Measurements from ENCODE around the gene DNAJB6.

Gene DNAJB6

GRCh38 chr7:157372300-157373232 is 35.8 kb downstream of the DNAJB6 start:
- H3K27ac ChIP-seq (ENCODE audit: low read depth, low read length): no peak overlapping the region

DNA sequence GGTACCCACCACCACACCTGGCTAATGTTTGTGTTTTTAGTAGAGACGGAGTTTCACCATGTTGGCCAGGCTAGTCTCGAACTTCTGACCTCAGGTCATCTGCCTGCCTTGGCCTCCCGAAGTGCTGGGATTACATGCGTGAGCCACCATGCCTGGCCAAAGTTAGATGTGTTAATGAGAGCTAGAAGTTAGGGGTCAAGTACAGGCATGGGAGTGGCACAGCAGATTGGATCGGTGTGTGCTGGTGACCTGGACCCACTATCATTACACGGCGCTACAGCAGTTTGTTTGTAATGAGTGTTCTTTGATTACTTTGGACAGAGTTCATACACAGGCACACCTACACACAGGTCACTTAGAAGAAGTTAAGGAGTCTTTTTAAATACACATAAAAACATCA is 36.7 kb downstream of the DNAJB6 start:
- no peak for TF ChIP-seq EZH2phosphoT487 (conservative IDR thresholded peaks at IDR 0.05; ENCODE audit: low read length)
- TF ChIP-seq, protein P1, sequence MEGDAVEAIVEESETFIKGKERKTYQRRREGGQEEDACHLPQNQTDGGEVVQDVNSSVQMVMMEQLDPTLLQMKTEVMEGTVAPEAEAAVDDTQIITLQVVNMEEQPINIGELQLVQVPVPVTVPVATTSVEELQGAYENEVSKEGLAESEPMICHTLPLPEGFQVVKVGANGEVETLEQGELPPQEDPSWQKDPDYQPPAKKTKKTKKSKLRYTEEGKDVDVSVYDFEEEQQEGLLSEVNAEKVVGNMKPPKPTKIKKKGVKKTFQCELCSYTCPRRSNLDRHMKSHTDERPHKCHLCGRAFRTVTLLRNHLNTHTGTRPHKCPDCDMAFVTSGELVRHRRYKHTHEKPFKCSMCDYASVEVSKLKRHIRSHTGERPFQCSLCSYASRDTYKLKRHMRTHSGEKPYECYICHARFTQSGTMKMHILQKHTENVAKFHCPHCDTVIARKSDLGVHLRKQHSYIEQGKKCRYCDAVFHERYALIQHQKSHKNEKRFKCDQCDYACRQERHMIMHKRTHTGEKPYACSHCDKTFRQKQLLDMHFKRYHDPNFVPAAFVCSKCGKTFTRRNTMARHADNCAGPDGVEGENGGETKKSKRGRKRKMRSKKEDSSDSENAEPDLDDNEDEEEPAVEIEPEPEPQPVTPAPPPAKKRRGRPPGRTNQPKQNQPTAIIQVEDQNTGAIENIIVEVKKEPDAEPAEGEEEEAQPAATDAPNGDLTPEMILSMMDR (IDR thresholded peaks at IDR 0.05; ENCODE audit: insufficient read depth, low read length, poor library complexity, severe bottlenecking): no peak
- peaks cover 17% of the 10 kb centered on the region; the same call in 1 of the 2 replicates for H3K36me3 ChIP-seq (ENCODE audit: low read length)

More at GRCh38 chr7:157372300-157373232, 35.8 kb downstream of the DNAJB6 start:
- H3K9ac ChIP-seq (ENCODE audit: low read length): no peak overlapping the region
- no peak overlapping the region for H2AFZ ChIP-seq (ENCODE audit: low read depth, low read length, severe bottlenecking)
- no peaks in the 10 kb centered on the region for H3K9me2 ChIP-seq (replicated peaks; ENCODE audit: insufficient read depth, low read length)
- TF ChIP-seq, protein P1 (IDR thresholded peaks at IDR 0.05; ENCODE audit: insufficient read depth, low read length, poor library complexity, severe bottlenecking): no peak
- no peak for TF ChIP-seq EZH2phosphoT487 (conservative IDR thresholded peaks at IDR 0.05; ENCODE audit: low read length)
- H4K20me1 ChIP-seq (ENCODE audit: low read depth, low read length): peaks cover under 1% of the 10 kb centered on the region; the same call in 1 of the 2 replicates
- no peaks in the 10 kb centered on the region for H3K9me3 ChIP-seq (ENCODE audit: insufficient read depth, low read length)
- no peak overlapping the region for H3K4me2 ChIP-seq (ENCODE audit: low read depth, low read length, poor library complexity, severe bottlenecking)
- H3K4me3 ChIP-seq (ENCODE audit: insufficient read depth, low read length, poor library complexity, severe bottlenecking): no peak overlapping the region
- peaks cover 66% of the 10 kb centered on the region for H3K79me2 ChIP-seq (ENCODE audit: insufficient read depth, low read length)
- H3K36me3 ChIP-seq (ENCODE audit: low read length): peaks cover 17% of the 10 kb centered on the region; the same call in 1 of the 2 replicates
- H3F3A ChIP-seq (ENCODE audit: insufficient read depth): no peaks in the 10 kb centered on the region
- no peaks in the 10 kb centered on the region for H3K27me3 ChIP-seq (ENCODE audit: low read length)

DNA sequence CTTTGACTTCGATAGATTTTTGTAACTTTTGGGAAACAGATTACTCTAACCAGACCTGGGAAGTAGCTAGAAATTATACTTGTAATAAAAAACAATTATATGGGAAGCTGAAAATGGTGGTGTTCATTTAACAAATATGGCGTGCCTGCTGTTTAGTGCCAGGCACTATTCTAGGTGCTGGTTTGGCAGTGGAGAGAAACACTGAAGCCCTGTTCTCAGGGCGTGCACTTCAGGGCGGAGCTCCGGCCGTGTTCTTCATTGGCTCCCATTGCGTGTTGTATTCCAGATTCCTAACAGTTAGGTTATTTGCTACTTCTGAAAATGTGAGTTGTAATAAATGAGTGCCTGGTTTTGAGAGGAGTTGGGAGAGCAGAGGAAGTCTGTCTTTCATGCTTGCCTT is 38.6 kb downstream of the DNAJB6 start:
- Histone ChIP-seq H3K79me2 (ENCODE audit: insufficient read depth, low read length) (peaks cover 88% of the 10 kb centered on the region), H3K4me3 (ENCODE audit: insufficient read depth, low read length, poor library complexity, severe bottlenecking) (no peak overlapping the region), H4K20me1 (ENCODE audit: low read depth, low read length) (peaks cover 12% of the 10 kb centered on the region; the same call in 1 of the 2 replicates), H3K36me3 (ENCODE audit: low read length) (0 out of 2 replicates have a peak, but pooled peaks cover 8% of the 10 kb centered on the region), H3K9me2 (replicated peaks; ENCODE audit: insufficient read depth, low read length) (no peaks in the 10 kb centered on the region), H2AFZ (ENCODE audit: low read depth, low read length, severe bottlenecking) (no peak overlapping the region), H3K9me3 (ENCODE audit: insufficient read depth, low read length) (no peaks in the 10 kb centered on the region), H3K27me3 (ENCODE audit: low read length) (no peaks in the 10 kb centered on the region), H3K9ac (ENCODE audit: low read length) (no peak overlapping the region), H3F3A (ENCODE audit: insufficient read depth) (no peaks in the 10 kb centered on the region), H3K27ac (ENCODE audit: low read depth, low read length) (no peak overlapping the region), H3K4me2 (ENCODE audit: low read depth, low read length, poor library complexity, severe bottlenecking) (no peak overlapping the region)
- no peak for TF ChIP-seq EZH2phosphoT487 (conservative IDR thresholded peaks at IDR 0.05; ENCODE audit: low read length)
- TF ChIP-seq, protein P1 (IDR thresholded peaks at IDR 0.05; ENCODE audit: insufficient read depth, low read length, poor library complexity, severe bottlenecking): no peak

More for the DNA sequence above, 36.7 kb downstream of the DNAJB6 start:
- no peaks in the 10 kb centered on the region for H3K9me3 ChIP-seq (ENCODE audit: insufficient read depth, low read length)
- H3K27ac ChIP-seq (ENCODE audit: low read depth, low read length): no peak overlapping the region
- H3K4me2 ChIP-seq (ENCODE audit: low read depth, low read length, poor library complexity, severe bottlenecking): no peak overlapping the region
- no peak overlapping the region for H3K4me3 ChIP-seq (ENCODE audit: insufficient read depth, low read length, poor library complexity, severe bottlenecking)
- no peak overlapping the region for H2AFZ ChIP-seq (ENCODE audit: low read depth, low read length, severe bottlenecking)
- peaks cover 75% of the 10 kb centered on the region for H3K79me2 ChIP-seq (ENCODE audit: insufficient read depth, low read length)
- no peak overlapping the region for H3K9ac ChIP-seq (ENCODE audit: low read length)
- no peaks in the 10 kb centered on the region for H3K9me2 ChIP-seq (replicated peaks; ENCODE audit: insufficient read depth, low read length)
- no peaks in the 10 kb centered on the region for H3K27me3 ChIP-seq (ENCODE audit: low read length)
- peaks cover 5% of the 10 kb centered on the region; the same call in 1 of the 2 replicates for H4K20me1 ChIP-seq (ENCODE audit: low read depth, low read length)
- H3F3A ChIP-seq (ENCODE audit: insufficient read depth): no peaks in the 10 kb centered on the region
